A549 (cell line): Measurements from ENCODE around the gene PLEKHA1. TPM values are rescaled to one million over a fixed set of nuclear protein-coding genes. Genes with fewer than 3 reads are reported as not detected.

ENCODE experiments used
- ATAC-seq, 2 experiments: fragments of 200-7000 bp in 1 of 2; fragments of >200 bp in 1 of 2; cut with Nextera tagmentation in 1 of 2; cut with Tn5 transposase in 1 of 2; 3 replicates each; pipeline versions ENCODE4 v1.8.0 to v1.9.1; 2018 to 2020; ENCODE audit warnings: mild to moderate bottlenecking in 1 of 2, moderate library complexity in 1 of 2
- CTCF ChIA-PET: fragments of 300-600 bp; sonication (Branson Sonifier 250); formaldehyde crosslinking; extraction: SDS; loops from one replicate; lab custom pipeline; 2021; ENCODE audit warnings: antibody characterized with exemption, inconsistent platforms; lab: Yijun Ruan, JAX
- POLR2A ChIA-PET: fragments of 350-600 bp; formaldehyde crosslinking; extraction: SDS; loops from one replicate; lab custom pipeline; 2021; ENCODE audit warnings: antibody characterized with exemption, inconsistent platforms; lab: Yijun Ruan, JAX
- DNase-seq, 2 experiments: peaks; one replicate each; pipeline versions ENCODE4 v3.0.0 to v3.0.0-alpha.2; 2011 to 2016; ENCODE audit warnings: low read depth in 1 of 2, low spot score in 1 of 2
- FAIRE-seq: peaks from 2 replicates; lab custom pipeline; 2011; peaks lifted over from hg19 to GRCh38; lab: Jason Lieb, UNC
- H3K27ac ChIP-seq, 2 experiments: fragments of >200 bp; sonication (Bioruptor Twin); formaldehyde crosslinking; 3 replicates each; pipeline ENCODE4 v1.5.1; 2016 to 2017
- H3K4me1 ChIP-seq: fragments of >200 bp; sonication (Bioruptor Twin); formaldehyde crosslinking; 3 replicates; pipeline ENCODE4 v1.6.1; 2016
- H3K4me2 ChIP-seq: fragments of >200 bp; sonication (Bioruptor Twin); formaldehyde crosslinking; 3 replicates; pipeline ENCODE4 v1.6.1; 2016
- H3K4me3 ChIP-seq: fragments of >200 bp; sonication (Bioruptor Twin); formaldehyde crosslinking; 3 replicates; pipeline ENCODE4 v1.5.1; 2016
- H3K9me3 ChIP-seq: fragments of >200 bp; sonication (Bioruptor Twin); formaldehyde crosslinking; 3 replicates; pipeline ENCODE4 v1.6.1; 2016
- CBX2 ChIP-seq: fragments of 200-600 bp; sonication (generic); IDR thresholded peaks from 2 replicates; pipeline ENCODE4 v1.6.1; 2016; ENCODE audit warnings: low read depth, mild to moderate bottlenecking, borderline replicate concordance
- CHD2 ChIP-seq: fragments of 150-350 bp; IDR thresholded peaks from 2 replicates; pipeline ENCODE4 v1.6.1; 2014; ENCODE audit warnings: low read length; ENCODE audit not compliant: partially characterized antibody
- EHMT2 ChIP-seq: fragments of 200-600 bp; sonication (generic); IDR thresholded peaks from 2 replicates; pipeline ENCODE4 v1.6.1; 2016; ENCODE audit warnings: antibody characterized with exemption, low read depth, mild to moderate bottlenecking, moderate library complexity
- EP300 ChIP-seq, 2 experiments: fragments of >200 bp; sonication (Bioruptor Twin); formaldehyde crosslinking; IDR thresholded peaks; 2 replicates in 1 of 2; 3 replicates in 1 of 2; pipeline ENCODE4 v1.6.1; 2016 to 2017
- ESRRA ChIP-seq: fragments of 150-350 bp; IDR thresholded peaks from 2 replicates; pipeline ENCODE4 v1.6.1; 2014; ENCODE audit warnings: mild to moderate bottlenecking, low read length, borderline replicate concordance
- FOXS1 ChIP-seq: fragments of 250-450 bp; sonication (Bioruptor Pico); IDR thresholded peaks from 2 replicates; pipeline ENCODE4 v1.5.0; 2020; ENCODE audit warnings: mild to moderate bottlenecking, moderate library complexity
- HOXB13 ChIP-seq: fragments of 250-450 bp; sonication (Bioruptor Pico); IDR thresholded peaks from 2 replicates; pipeline ENCODE4 v1.5.0; 2020; ENCODE audit warnings: low read depth, mild to moderate bottlenecking, moderate library complexity
- JUN ChIP-seq, 2 experiments: fragments of >200 bp; sonication (Bioruptor Twin); formaldehyde crosslinking; IDR thresholded peaks; 2 replicates in 1 of 2; 3 replicates in 1 of 2; pipeline ENCODE4 v1.6.1; 2016 to 2017
- JUNB ChIP-seq: fragments of >200 bp; sonication (Bioruptor Twin); formaldehyde crosslinking; IDR thresholded peaks from 2 replicates; pipeline ENCODE4 v1.6.1; 2016
- KDM1A ChIP-seq: fragments of 200-600 bp; sonication (generic); IDR thresholded peaks from 2 replicates; pipeline ENCODE4 v1.6.1; 2016; ENCODE audit warnings: low read depth, mild to moderate bottlenecking
- MAFK ChIP-seq: fragments of 450-650 bp; IDR thresholded peaks from 2 replicates; pipeline ENCODE4 v1.6.1; 2014; ENCODE audit not compliant: partially characterized antibody
- MYC ChIP-seq: IDR thresholded peaks from 2 replicates; pipeline ENCODE4 v1.6.1; 2012; ENCODE audit warnings: mild to moderate bottlenecking, inconsistent platforms, low read length, improper control_type of control experiment, borderline replicate concordance
- NFE2L2 ChIP-seq: fragments of 150-350 bp; conservative IDR thresholded peaks from 2 replicates; pipeline ENCODE4 v1.6.1; 2014; ENCODE audit warnings: low read length
- PHF8 ChIP-seq: fragments of 200-600 bp; sonication (generic); IDR thresholded peaks from 2 replicates; pipeline ENCODE4 v1.6.1; 2016; ENCODE audit warnings: low read depth, mild to moderate bottlenecking, antibody characterized with exemption, moderate library complexity, borderline replicate concordance
- POLR2AphosphoS2 ChIP-seq: conservative IDR thresholded peaks from 2 replicates; pipeline ENCODE4 v1.6.1; 2012; ENCODE audit warnings: low read length, improper control_type of control experiment, inconsistent platforms
- RAD21 ChIP-seq, 2 experiments: fragments of >200 bp in 1 of 2; sonication (Bioruptor Twin) in 1 of 2; formaldehyde crosslinking in 1 of 2; IDR thresholded peaks in 1 of 2; conservative IDR thresholded peaks in 1 of 2; 2 replicates in 1 of 2; 3 replicates in 1 of 2; pipeline ENCODE4 v1.6.1; 2012 to 2018; ENCODE audit warnings: inconsistent platforms in 1 of 2
- SREBF2 ChIP-seq: fragments of 450-650 bp; IDR thresholded peaks from 2 replicates; pipeline ENCODE4 v1.6.1; 2014; ENCODE audit warnings: mild to moderate bottlenecking, moderate library complexity
- TFCP2L1 ChIP-seq: fragments of 250-450 bp; sonication (Bioruptor Pico); IDR thresholded peaks from 2 replicates; pipeline ENCODE4 v1.5.0; 2021; ENCODE audit warnings: mild to moderate bottlenecking
- TP53 ChIP-seq: fragments of 250-450 bp; sonication (Bioruptor Pico); IDR thresholded peaks from 2 replicates; pipeline ENCODE4 v1.5.0; 2021; ENCODE audit warnings: mild to moderate bottlenecking, moderate library complexity
- WGBS: methylation state at CpG from one replicate; pipeline ENCODE4 v1.1.6; 2017; ENCODE audit errors: missing lambda C conversion rate; 5-methylcytosine and 5-hydroxymethylcytosine counted together
- polyA plus RNA-seq, 4 experiments: library from polyadenylated mRNA; depleted of rRNA in 3 of 4; stranded (reverse); fragments of >200 nt; fragmentation: RNase III in 1 of 4; extraction: RNeasy Plus Mini Kit Qiagen cat#74134 plus additional on column Dnase treatment in 1 of 4; gene quantifications; 2 replicates in 3 of 4; 3 replicates in 1 of 4; pipeline ENCODE4 v1.2.3, GENCODE V29; 2011 to 2017
- TF ChIP-seq, protein P1 (sequence below): IDR thresholded peaks from 2 replicates; pipeline ENCODE4 v1.6.1; 2012
- TF ChIP-seq, protein P2 (sequence below): fragments of 250-450 bp; sonication (Bioruptor Pico); IDR thresholded peaks from 2 replicates; pipeline ENCODE4 v1.5.0; 2021; ENCODE audit warnings: mild to moderate bottlenecking, moderate library complexity, borderline replicate concordance
- TF ChIP-seq, protein P3 (sequence below): fragments of 200-600 bp; sonication (generic); IDR thresholded peaks from 2 replicates; pipeline ENCODE4 v1.6.1; 2016; ENCODE audit warnings: antibody characterized with exemption, mild to moderate bottlenecking, moderate library complexity
- TF ChIP-seq, protein P4 (sequence below): fragments of 250-450 bp; sonication (Bioruptor Pico); IDR thresholded peaks from 2 replicates; pipeline ENCODE4 v1.5.0; 2020; ENCODE audit warnings: low read depth, mild to moderate bottlenecking, moderate library complexity

The PLEKHA1 gene
- polyA plus RNA-seq, 2 of the 4 experiments (the other 2 are of a cell fraction) = 26.7 to 62.4 TPM

DNA sequence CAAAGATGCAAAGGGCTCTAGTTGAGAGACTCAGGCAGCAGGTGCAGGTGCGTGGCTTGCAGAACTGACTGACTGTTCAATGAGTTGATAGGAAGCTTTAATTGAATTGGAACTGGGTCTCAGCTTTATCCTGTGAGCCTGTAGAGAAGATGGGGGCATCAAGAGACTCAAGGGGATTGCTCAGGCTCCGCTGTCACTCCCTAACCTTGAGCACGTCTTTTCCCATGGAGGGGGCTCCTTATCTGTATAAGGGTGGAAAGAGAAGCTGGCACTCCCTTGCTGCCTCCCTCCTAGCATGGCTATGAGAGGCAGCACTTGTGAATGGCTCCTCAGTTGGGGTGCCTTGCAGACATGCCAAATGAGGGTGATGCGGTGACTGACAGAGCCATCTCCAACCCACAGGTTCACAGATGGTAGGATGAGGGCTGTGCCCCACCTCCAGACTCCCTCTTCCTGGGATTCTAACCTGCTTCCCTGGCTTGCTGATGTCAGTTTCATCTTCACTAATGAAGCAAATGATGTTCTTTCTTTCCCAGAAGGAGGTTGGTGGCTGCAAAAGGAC lies 12.4 kb upstream of the PLEKHA1 start:
- ATAC-seq (no peak), DNase-seq (no peak)
- Histone ChIP-seq H3K9me3 (peaks cover 5% of the 10 kb centered on the region; the same call in 1 of the 3 replicates), H3K27ac (no peak overlapping the region), H3K4me2 (no peak overlapping the region), H3K4me3 (no peak overlapping the region)
- 56% methylated on average over 4 of the region's 4 CpGs for WGBS
- TF ChIP-seq EHMT2 = no peak
- no peak for TF ChIP-seq RAD21 (conservative IDR thresholded peaks at IDR 0.05 in 1 of 2, IDR thresholded peaks at IDR 0.05 in 1 of 2)
- no peak for TF ChIP-seq MAFK
- no peak for TF ChIP-seq HOXB13 (CRISPR knock-in tag)
- no peak for TF ChIP-seq JUN (IDR thresholded peaks at IDR 0.05)
- TF ChIP-seq, all 56 proteins: peak for 0
- ChIA-PET CTCF (interaction anchor here (0.8 to 0.9 kb wide), 2 partner anchors 12 to 18 kb away, joined by 3 read pairs; partner anchors contain the start of gene PLEKHA1), POLR2A (no interaction called here)
- no peak for FAIRE-seq
- no peaks in the 10 kb centered on the region for H3K4me1 ChIP-seq

DNA sequence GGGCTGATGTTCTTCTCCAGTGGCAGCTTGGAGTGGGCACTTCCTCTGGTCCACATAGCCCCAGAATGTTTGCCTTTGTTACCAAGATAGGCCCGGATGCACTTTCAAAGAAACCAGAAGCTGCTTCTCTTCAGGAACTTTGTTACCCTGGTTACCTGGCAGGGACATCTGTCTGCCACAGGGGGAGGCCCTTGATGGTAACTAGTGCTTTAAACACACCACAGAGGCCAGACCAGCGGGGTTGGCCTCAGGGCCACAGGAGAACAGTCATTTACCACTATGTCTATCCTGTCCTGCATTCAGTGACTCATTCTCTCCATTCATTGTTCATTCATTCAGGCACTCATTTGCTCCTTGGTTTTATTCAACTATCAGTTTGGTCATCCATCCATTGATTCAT lies 11.9 kb upstream of the PLEKHA1 start:
- H3K4me2 ChIP-seq = no peak overlapping the region
- H3K27ac ChIP-seq = no peak overlapping the region
- FAIRE-seq = no peak
- peaks cover 10% of the 10 kb centered on the region; the same call in 1 of the 3 replicates for H3K9me3 ChIP-seq
- ChIA-PET POLR2A (interaction anchor here (1.3 kb wide), 1 partner anchor 12 kb away, joined by 3 read pairs; the partner anchor contains the start of gene PLEKHA1), CTCF (interaction anchor here (0.9 kb wide), 1 partner anchor 18 kb away, joined by 3 read pairs; no protein-coding TSS in a partner anchor)
- ATAC-seq = no peak
- DNase-seq = no peak
- no peaks in the 10 kb centered on the region for H3K4me1 ChIP-seq
- TF ChIP-seq ESRRA (no peak), SREBF2 (no peak), CHD2 (no peak), EHMT2 (no peak), CBX2 (no peak), PHF8 (no peak), TP53 (CRISPR knock-in tag) (no peak), EP300 (IDR thresholded peaks at IDR 0.05) (no peak), HOXB13 (CRISPR knock-in tag) (no peak), POLR2AphosphoS2 (no peak), KDM1A (no peak), TFCP2L1 (no peak)
- TF ChIP-seq, protein P1, sequence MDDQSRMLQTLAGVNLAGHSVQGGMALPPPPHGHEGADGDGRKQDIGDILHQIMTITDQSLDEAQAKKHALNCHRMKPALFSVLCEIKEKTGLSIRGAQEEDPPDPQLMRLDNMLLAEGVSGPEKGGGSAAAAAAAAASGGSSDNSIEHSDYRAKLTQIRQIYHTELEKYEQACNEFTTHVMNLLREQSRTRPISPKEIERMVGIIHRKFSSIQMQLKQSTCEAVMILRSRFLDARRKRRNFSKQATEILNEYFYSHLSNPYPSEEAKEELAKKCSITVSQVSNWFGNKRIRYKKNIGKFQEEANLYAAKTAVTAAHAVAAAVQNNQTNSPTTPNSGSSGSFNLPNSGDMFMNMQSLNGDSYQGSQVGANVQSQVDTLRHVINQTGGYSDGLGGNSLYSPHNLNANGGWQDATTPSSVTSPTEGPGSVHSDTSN = no peak
- TF ChIP-seq, protein P2, sequence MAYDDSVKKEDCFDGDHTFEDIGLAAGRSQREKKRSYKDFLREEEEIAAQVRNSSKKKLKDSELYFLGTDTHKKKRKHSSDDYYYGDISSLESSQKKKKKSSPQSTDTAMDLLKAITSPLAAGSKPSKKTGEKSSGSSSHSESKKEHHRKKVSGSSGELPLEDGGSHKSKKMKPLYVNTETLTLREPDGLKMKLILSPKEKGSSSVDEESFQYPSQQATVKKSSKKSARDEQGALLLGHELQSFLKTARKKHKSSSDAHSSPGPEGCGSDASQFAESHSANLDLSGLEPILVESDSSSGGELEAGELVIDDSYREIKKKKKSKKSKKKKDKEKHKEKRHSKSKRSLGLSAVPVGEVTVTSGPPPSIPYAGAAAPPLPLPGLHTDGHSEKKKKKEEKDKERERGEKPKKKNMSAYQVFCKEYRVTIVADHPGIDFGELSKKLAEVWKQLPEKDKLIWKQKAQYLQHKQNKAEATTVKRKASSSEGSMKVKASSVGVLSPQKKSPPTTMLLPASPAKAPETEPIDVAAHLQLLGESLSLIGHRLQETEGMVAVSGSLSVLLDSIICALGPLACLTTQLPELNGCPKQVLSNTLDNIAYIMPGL (CRISPR knock-in tag) = no peak
- 17% methylated on average over 2 of the region's 2 CpGs for WGBS
- no peak overlapping the region for H3K4me3 ChIP-seq

DNA sequence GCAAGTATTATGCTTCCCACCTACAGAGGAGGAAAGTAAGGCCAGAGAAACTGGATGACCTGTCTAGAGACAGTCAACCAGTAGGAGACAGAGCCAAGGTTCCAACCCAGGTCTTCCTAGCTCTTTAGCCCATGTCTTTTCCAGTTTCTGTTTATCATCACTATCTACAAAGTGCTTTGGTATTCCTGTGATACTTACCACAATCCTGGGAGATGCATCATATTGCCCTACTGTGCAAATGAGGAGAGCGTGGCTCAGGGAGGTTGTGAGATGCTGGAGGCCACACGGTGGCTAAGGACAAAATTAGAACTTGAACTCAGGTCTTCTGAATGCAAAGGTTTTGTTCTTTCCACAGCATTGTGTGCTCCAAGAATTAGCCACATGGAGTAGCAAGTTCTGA lies 11.2 kb upstream of the PLEKHA1 start:
- ChIA-PET POLR2A (interaction anchor here (1.3 kb wide), 1 partner anchor 11 kb away, joined by 3 read pairs; the partner anchor contains the start of gene PLEKHA1), CTCF (no interaction called here)
- H3K4me1 ChIP-seq = no peaks in the 10 kb centered on the region
- WGBS = 61% methylated on average over 2 of the region's 2 CpGs
- no peak for FAIRE-seq
- peaks cover 12% of the 10 kb centered on the region; the same call in 1 of the 3 replicates for H3K9me3 ChIP-seq
- no peak overlapping the region for H3K4me2 ChIP-seq
- DNase-seq = no peak
- H3K27ac ChIP-seq = no peak overlapping the region
- H3K4me3 ChIP-seq = no peak overlapping the region
- ATAC-seq = no peak
- TF ChIP-seq MAFK (no peak), MYC (no peak), JUNB (no peak), NFE2L2 (no peak), TP53 (CRISPR knock-in tag) (no peak), CBX2 (no peak), FOXS1 (no peak)
- TF ChIP-seq, protein P3, sequence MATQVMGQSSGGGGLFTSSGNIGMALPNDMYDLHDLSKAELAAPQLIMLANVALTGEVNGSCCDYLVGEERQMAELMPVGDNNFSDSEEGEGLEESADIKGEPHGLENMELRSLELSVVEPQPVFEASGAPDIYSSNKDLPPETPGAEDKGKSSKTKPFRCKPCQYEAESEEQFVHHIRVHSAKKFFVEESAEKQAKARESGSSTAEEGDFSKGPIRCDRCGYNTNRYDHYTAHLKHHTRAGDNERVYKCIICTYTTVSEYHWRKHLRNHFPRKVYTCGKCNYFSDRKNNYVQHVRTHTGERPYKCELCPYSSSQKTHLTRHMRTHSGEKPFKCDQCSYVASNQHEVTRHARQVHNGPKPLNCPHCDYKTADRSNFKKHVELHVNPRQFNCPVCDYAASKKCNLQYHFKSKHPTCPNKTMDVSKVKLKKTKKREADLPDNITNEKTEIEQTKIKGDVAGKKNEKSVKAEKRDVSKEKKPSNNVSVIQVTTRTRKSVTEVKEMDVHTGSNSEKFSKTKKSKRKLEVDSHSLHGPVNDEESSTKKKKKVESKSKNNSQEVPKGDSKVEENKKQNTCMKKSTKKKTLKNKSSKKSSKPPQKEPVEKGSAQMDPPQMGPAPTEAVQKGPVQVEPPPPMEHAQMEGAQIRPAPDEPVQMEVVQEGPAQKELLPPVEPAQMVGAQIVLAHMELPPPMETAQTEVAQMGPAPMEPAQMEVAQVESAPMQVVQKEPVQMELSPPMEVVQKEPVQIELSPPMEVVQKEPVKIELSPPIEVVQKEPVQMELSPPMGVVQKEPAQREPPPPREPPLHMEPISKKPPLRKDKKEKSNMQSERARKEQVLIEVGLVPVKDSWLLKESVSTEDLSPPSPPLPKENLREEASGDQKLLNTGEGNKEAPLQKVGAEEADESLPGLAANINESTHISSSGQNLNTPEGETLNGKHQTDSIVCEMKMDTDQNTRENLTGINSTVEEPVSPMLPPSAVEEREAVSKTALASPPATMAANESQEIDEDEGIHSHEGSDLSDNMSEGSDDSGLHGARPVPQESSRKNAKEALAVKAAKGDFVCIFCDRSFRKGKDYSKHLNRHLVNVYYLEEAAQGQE = no peak
- TF ChIP-seq, protein P1 = no peak
- TF ChIP-seq, protein P4, sequence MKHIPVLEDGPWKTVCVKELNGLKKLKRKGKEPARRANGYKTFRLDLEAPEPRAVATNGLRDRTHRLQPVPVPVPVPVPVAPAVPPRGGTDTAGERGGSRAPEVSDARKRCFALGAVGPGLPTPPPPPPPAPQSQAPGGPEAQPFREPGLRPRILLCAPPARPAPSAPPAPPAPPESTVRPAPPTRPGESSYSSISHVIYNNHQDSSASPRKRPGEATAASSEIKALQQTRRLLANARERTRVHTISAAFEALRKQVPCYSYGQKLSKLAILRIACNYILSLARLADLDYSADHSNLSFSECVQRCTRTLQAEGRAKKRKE (CRISPR knock-in tag) = no peak
